ENCODE data around the gene CTNNBL1.

GRCh38 chr20:37741055-37741454 lies 47.2 kb downstream of the CTNNBL1 start:
- no peak for TF ChIP-seq NR3C1 (CRISPR knock-in tag; conservative IDR thresholded peaks at IDR 0.05; ENCODE audit: low read depth)
- TF ChIP-seq, protein P1, sequence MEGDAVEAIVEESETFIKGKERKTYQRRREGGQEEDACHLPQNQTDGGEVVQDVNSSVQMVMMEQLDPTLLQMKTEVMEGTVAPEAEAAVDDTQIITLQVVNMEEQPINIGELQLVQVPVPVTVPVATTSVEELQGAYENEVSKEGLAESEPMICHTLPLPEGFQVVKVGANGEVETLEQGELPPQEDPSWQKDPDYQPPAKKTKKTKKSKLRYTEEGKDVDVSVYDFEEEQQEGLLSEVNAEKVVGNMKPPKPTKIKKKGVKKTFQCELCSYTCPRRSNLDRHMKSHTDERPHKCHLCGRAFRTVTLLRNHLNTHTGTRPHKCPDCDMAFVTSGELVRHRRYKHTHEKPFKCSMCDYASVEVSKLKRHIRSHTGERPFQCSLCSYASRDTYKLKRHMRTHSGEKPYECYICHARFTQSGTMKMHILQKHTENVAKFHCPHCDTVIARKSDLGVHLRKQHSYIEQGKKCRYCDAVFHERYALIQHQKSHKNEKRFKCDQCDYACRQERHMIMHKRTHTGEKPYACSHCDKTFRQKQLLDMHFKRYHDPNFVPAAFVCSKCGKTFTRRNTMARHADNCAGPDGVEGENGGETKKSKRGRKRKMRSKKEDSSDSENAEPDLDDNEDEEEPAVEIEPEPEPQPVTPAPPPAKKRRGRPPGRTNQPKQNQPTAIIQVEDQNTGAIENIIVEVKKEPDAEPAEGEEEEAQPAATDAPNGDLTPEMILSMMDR (IDR thresholded peaks at IDR 0.05): no peak
- no peak for TF ChIP-seq MAX (CRISPR knock-in tag; IDR thresholded peaks at IDR 0.05)
- TF ChIP-seq NFYB (CRISPR knock-in tag; conservative IDR thresholded peaks at IDR 0.05; ENCODE audit: low read depth): no peak
- TF ChIP-seq, protein P2, sequence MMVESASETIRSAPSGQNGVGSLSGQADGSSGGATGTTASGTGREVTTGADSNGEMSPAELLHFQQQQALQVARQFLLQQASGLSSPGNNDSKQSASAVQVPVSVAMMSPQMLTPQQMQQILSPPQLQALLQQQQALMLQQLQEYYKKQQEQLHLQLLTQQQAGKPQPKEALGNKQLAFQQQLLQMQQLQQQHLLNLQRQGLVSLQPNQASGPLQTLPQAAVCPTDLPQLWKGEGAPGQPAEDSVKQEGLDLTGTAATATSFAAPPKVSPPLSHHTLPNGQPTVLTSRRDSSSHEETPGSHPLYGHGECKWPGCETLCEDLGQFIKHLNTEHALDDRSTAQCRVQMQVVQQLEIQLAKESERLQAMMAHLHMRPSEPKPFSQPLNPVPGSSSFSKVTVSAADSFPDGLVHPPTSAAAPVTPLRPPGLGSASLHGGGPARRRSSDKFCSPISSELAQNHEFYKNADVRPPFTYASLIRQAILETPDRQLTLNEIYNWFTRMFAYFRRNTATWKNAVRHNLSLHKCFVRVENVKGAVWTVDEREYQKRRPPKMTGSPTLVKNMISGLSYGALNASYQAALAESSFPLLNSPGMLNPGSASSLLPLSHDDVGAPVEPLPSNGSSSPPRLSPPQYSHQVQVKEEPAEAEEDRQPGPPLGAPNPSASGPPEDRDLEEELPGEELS (CRISPR knock-in tag; IDR thresholded peaks at IDR 0.05): no peak
